Upper lobe of left lung (tissue), 6 donors: Measurements from ENCODE around the gene MED27. TPM values are rescaled to one million over a fixed set of nuclear protein-coding genes. Genes with fewer than 3 reads are reported as not detected.

Experiments
- ATAC-seq, 2 donors: fragments of 200-7000 bp; cut with Tn5 transposase; one replicate each; pipeline ENCODE4 v1.9.1; 2022; ENCODE audit warnings: mild to moderate bottlenecking in 2 of 2, moderate library complexity in 2 of 2; ENCODE audit not compliant: low FRiP score in 2 of 2
- DNase-seq, 2 donors: peaks; one replicate each; pipeline ENCODE4 v3.0.0-alpha.2; 2019 to 2020
- H3K27ac ChIP-seq, 4 donors: fragments of 200-600 bp; sonication (generic); one replicate each; pipeline ENCODE4 v1.5.1; 2016 to 2019
- H3K27me3 ChIP-seq, 4 donors: fragments of 200-600 bp; sonication (generic); one replicate each; pipeline ENCODE4 v1.5.1; 2017 to 2019
- H3K36me3 ChIP-seq, 4 donors: fragments of 200-600 bp; sonication (generic); one replicate each; pipeline ENCODE4 v1.5.1; 2016 to 2019
- H3K4me1 ChIP-seq, 4 donors: fragments of 200-600 bp; sonication (generic); one replicate each; pipeline ENCODE4 v1.5.1; 2018 to 2019
- H3K4me3 ChIP-seq, 4 donors: fragments of 200-600 bp; sonication (generic); one replicate each; pipeline ENCODE4 v1.5.1; 2017 to 2019; ENCODE audit warnings: mild to moderate bottlenecking in 2 of 4, moderate library complexity in 1 of 4
- H3K9me3 ChIP-seq, 4 donors: fragments of 200-600 bp; sonication (generic); one replicate each; pipeline ENCODE4 v1.5.1; 2018 to 2019
- EP300 ChIP-seq, 4 donors: sonication (generic); formaldehyde crosslinking; IDR thresholded peaks; one replicate each; pipeline ENCODE4 v1.5.1; 2017; ENCODE audit warnings: antibody characterized with exemption in 4 of 4, control low read depth in 2 of 4
- POLR2A ChIP-seq, 4 donors: fragments of 450-650 bp; IDR thresholded peaks; one replicate each; pipeline ENCODE4 v1.5.1; 2016 to 2017; ENCODE audit warnings: antibody characterized with exemption in 4 of 4, mild to moderate bottlenecking in 2 of 4
- POLR2AphosphoS5 ChIP-seq, 2 donors: sonication (generic); formaldehyde crosslinking; IDR thresholded peaks; one replicate each; pipeline ENCODE4 v1.5.1; 2017; ENCODE audit warnings: antibody characterized with exemption in 2 of 2
- WGBS, 2 donors: methylation state at CpG; one replicate each; pipeline ENCODE4 v1.1.5; 2017 to 2018; 5-methylcytosine and 5-hydroxymethylcytosine counted together
- total RNA-seq, 6 donors: library from RNA; depleted of rRNA in 4 of 6; stranded (reverse); fragments of >200 nt in 4 of 6; gene quantifications; one replicate each; pipeline versions ENCODE4 v1.1.0 to v1.2.1, GENCODE V29; 2016 to 2021
- TF ChIP-seq, protein P1 (sequence below), 6 experiments: fragments of 450-650 bp in 4 of 6; fragments of 200-600 bp in 2 of 6; sonication (generic) in 2 of 6; IDR thresholded peaks; one replicate each; pipeline ENCODE4 v1.5.1; 2016 to 2019; ENCODE audit warnings: antibody characterized with exemption in 6 of 6
- donor health status: DM: no; HTN: no; CAD: no; lungs with moderate emphysema.
- donor health status: DM: no; HTN: yes; CAD: no; lungs with severe emphysema.

Gene MED27
- total RNA-seq, 6 donors from 2014 or later, result 4.9 to 24.2 (median 17.1) TPM

GRCh38 chr9:131912069-131912468, 167.6 kb downstream of the MED27 start:
- Histone ChIP-seq H3K9me3 (no peaks in the 10 kb centered on the region), H3K27ac (no peak overlapping the region), H3K36me3 (no peaks in the 10 kb centered on the region), H3K4me1 (peaks cover 0 to 3% (median 0%) of the 10 kb centered on the region in 4 donors), H3K4me3 (no peak overlapping the region), H3K27me3 (no peaks in the 10 kb centered on the region)
- DNase-seq (no peak), ATAC-seq (no peak)
- TF ChIP-seq POLR2AphosphoS5 (IDR thresholded peaks at IDR 0.05), result no peak
- 92 to 94% methylated on average over 1 of the region's 1 CpG for WGBS, 2 donors

- TF ChIP-seq EP300 (IDR thresholded peaks at IDR 0.05) (no peak), POLR2A (IDR thresholded peaks at IDR 0.05) (no peak), POLR2AphosphoS5 (IDR thresholded peaks at IDR 0.05) (no peak)
- TF ChIP-seq, protein P1, sequence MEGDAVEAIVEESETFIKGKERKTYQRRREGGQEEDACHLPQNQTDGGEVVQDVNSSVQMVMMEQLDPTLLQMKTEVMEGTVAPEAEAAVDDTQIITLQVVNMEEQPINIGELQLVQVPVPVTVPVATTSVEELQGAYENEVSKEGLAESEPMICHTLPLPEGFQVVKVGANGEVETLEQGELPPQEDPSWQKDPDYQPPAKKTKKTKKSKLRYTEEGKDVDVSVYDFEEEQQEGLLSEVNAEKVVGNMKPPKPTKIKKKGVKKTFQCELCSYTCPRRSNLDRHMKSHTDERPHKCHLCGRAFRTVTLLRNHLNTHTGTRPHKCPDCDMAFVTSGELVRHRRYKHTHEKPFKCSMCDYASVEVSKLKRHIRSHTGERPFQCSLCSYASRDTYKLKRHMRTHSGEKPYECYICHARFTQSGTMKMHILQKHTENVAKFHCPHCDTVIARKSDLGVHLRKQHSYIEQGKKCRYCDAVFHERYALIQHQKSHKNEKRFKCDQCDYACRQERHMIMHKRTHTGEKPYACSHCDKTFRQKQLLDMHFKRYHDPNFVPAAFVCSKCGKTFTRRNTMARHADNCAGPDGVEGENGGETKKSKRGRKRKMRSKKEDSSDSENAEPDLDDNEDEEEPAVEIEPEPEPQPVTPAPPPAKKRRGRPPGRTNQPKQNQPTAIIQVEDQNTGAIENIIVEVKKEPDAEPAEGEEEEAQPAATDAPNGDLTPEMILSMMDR (IDR thresholded peaks at IDR 0.05), result no peak
- H3K36me3 ChIP-seq, result no peaks in the 10 kb centered on the region
- 90 to 91% methylated on average over 7 of the region's 7 CpGs for WGBS, 2 donors
- H3K27ac ChIP-seq, result no peak overlapping the region
- no peaks in the 10 kb centered on the region for H3K27me3 ChIP-seq
- peaks cover 0 to 3% (median 0%) of the 10 kb centered on the region in 4 donors for H3K4me1 ChIP-seq
- ATAC-seq, result no peak
- no peaks in the 10 kb centered on the region for H3K9me3 ChIP-seq
- no peak overlapping the region for H3K4me3 ChIP-seq
- DNase-seq, result no peak
Measured at GRCh38 chr9:131910572-131910971, 169.1 kb downstream of the MED27 start.

DNA sequence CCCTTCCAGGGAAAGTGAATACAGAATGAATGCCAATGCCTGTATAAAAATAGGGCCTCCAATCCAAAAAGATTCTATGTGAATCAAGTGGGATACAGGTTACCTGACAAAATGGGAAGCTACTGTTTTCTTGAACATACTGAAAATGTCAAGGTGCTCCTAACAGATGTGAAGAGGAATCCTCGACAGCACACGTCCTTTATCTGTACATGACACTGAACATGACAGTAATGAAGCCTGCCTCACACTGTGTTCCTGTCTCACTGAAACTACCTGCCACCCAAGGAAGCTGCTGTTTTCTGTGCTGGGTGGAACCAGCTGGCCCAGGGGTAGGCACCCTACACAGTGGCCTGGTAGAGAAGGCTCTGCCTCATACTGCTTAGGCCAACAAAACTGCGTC, 174.5 kb downstream of the MED27 start:
- no peak for ATAC-seq
- WGBS, 2 donors, result 95 to 100% methylated on average over 3 of the region's 3 CpGs
- no peaks in the 10 kb centered on the region for H3K36me3 ChIP-seq
- TF ChIP-seq POLR2A (IDR thresholded peaks at IDR 0.05) (no peak), POLR2AphosphoS5 (IDR thresholded peaks at IDR 0.05) (no peak), EP300 (IDR thresholded peaks at IDR 0.05) (no peak)
- TF ChIP-seq, protein P1 (IDR thresholded peaks at IDR 0.05), result no peak
- no peaks in the 10 kb centered on the region for H3K9me3 ChIP-seq
- H3K27me3 ChIP-seq, result no peaks in the 10 kb centered on the region
- DNase-seq, result no peak
- no peak overlapping the region for H3K27ac ChIP-seq
- H3K4me1 ChIP-seq, result peaks cover 0 to 3% (median 0%) of the 10 kb centered on the region in 4 donors
- no peak overlapping the region for H3K4me3 ChIP-seq

DNA sequence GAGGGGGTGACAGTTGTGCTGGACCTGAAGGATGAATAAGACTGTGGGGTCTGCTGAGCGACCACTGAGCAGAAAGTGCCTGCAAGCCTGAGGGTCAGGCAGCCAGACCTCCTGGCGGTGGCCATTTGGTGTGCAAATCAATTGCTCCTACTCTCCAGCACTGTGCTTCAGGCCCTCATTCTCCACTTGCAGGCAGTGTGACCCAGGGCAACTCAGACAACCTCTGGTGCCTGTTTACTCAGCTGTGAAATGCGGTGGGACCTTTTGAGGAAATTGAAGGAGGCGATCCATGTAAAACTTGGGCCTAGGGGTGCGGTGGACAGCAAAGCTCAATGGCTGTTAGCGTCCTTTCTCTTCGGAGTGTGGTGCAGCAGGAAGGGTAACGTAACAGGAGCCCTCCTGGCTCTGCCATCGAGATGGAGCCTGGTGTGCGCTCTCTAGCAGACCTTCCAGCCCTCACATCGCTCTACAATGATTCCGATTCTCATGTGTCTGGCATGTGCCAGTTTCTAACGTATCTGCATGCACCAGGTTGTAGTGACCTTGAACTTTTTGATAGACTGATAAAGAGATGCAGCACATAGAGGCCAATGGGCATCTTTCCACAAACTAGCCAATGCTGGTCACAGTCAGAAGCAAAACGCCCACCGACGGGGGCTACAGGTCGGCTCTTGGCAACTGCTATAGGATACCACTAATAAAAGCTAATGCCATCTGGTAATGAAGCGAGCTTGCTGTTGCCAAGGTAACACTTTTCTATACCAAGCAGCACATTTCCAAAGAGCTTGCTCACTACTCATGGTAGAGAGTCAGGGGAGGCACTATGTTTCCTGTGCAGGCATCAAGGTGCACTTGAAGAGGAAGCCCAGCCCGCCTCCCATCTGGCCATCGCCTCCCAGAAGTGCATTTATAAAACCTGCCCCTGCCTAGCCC, 180.1 kb downstream of the MED27 start:
- DNase-seq (no peak), ATAC-seq (no peak)
- TF ChIP-seq POLR2AphosphoS5 (IDR thresholded peaks at IDR 0.05) (no peak), POLR2A (IDR thresholded peaks at IDR 0.05) (no peak), EP300 (IDR thresholded peaks at IDR 0.05) (no peak)
- TF ChIP-seq, protein P1 (IDR thresholded peaks at IDR 0.05), result no peak
- Histone ChIP-seq H3K27ac (no peak overlapping the region), H3K9me3 (no peaks in the 10 kb centered on the region), H3K36me3 (no peaks in the 10 kb centered on the region), H3K4me3 (no peak overlapping the region), H3K4me1 (no peaks in the 10 kb centered on the region), H3K27me3 (no peaks in the 10 kb centered on the region)
- 89 to 93% methylated on average over 16 to 20 of the region's 20 CpGs for WGBS, 2 donors

GRCh38 chr9:131892902-131893500, 186.7 kb downstream of the MED27 start:
- peak in 2 of 4 donors; percentile 26 to 47 for TF ChIP-seq EP300 (IDR thresholded peaks at IDR 0.05)
- TF ChIP-seq, protein P1 (IDR thresholded peaks at IDR 0.05), result no peak
- peak in 1 of 2 donors; percentile 17 for ATAC-seq
- Histone ChIP-seq H3K27me3 (no peaks in the 10 kb centered on the region), H3K4me1 (peaks cover 0 to 20% (median 6%) of the 10 kb centered on the region in 4 donors), H3K36me3 (peaks cover 0 to 10% (median 4%) of the 10 kb centered on the region in 4 donors), H3K9me3 (no peaks in the 10 kb centered on the region), H3K27ac (peak overlapping the region in 3 of 4 donors; percentile 49 to 76 (median 49)), H3K4me3 (no peak overlapping the region)
- no peak for DNase-seq
- WGBS, 2 donors, result 76 to 77% methylated on average over 9 of the region's 9 CpGs
